Measurements from ENCODE around the gene RBBP8NL.
"Not testable (repeated sequence)": the region's sequence is repeated elsewhere in the genome, so short reads cannot be mapped to it uniquely, and the experiment has no call there.

Gene RBBP8NL

GRCh38 chr20:62441987-62442539 lies 14.7 kb upstream of the RBBP8NL start:
- DNase-seq = no peak

- no peak for DNase-seq
Observed at GRCh38 chr20:62439218-62439617, 11.9 kb upstream of the RBBP8NL start.

GRCh38 chr20:62437927-62438326 lies 10.6 kb upstream of the RBBP8NL start:
- DNase-seq = no peak

- DNase-seq = no peak
Observed at GRCh38 chr20:62437496-62437895, 10.2 kb upstream of the RBBP8NL start.

GRCh38 chr20:62436692-62437091 lies 9.4 kb upstream of the RBBP8NL start:
- DNase-seq = no peak

- DNase-seq = no peak
Observed at GRCh38 chr20:62433658-62434497, 6.5 kb upstream of the RBBP8NL start.

- no peak for DNase-seq
Observed at GRCh38 chr20:62430866-62431447, 3.6 kb upstream of the RBBP8NL start.

- no peak for DNase-seq
Observed at GRCh38 chr20:62430311-62430853, 3.0 kb upstream of the RBBP8NL start.

GRCh38 chr20:62429455-62430310 lies 2.3 kb upstream of the RBBP8NL start:
- DNase-seq = no peak

GRCh38 chr20:62428396-62429295 lies 1.3 kb upstream of the RBBP8NL start:
- no peak for DNase-seq

GRCh38 chr20:62428002-62428372 lies 648 bp upstream of the RBBP8NL start:
- DNase-seq = no peak

- no peak for DNase-seq
Observed at GRCh38 chr20:62426699-62427131, 624 bp downstream of the RBBP8NL start.

- DNase-seq = not testable (repeated sequence)
Observed at GRCh38 chr20:62426059-62426348, 1.3 kb downstream of the RBBP8NL start.

GRCh38 chr20:62425281-62426058 lies 1.9 kb downstream of the RBBP8NL start:
- DNase-seq = no peak

GRCh38 chr20:62424249-62425107 lies 2.9 kb downstream of the RBBP8NL start:
- DNase-seq = no peak

GRCh38 chr20:62423326-62423706 lies 4.0 kb downstream of the RBBP8NL start:
- no peak for DNase-seq

- no peak for DNase-seq
Observed at GRCh38 chr20:62422636-62423325, 4.6 kb downstream of the RBBP8NL start.

GRCh38 chr20:62421716-62421990 lies 5.7 kb downstream of the RBBP8NL start:
- DNase-seq = no peak

GRCh38 chr20:62420846-62421715 lies 6.3 kb downstream of the RBBP8NL start:
- no peak for DNase-seq
